CD14-positive monocyte (primary cell): ENCODE results near the gene RPS25. TPM values are rescaled to one million over a fixed set of nuclear protein-coding genes. Genes with fewer than 3 reads are reported as not detected.

Experiments
- DNase-seq, 3 donors: peaks; one replicate each; pipeline ENCODE4 v3.0.0-alpha.2; 2011 to 2022
- H2AFZ ChIP-seq: 2 replicates; pipeline ENCODE4 v1.6.0; 2012; ENCODE audit warnings: mild to moderate bottlenecking, low read depth, low read length, inconsistent platforms; ENCODE audit not compliant: insufficient read depth, poor library complexity, severe bottlenecking
- H3K27ac ChIP-seq, 2 donors: 1 replicate in 1 of 2; 2 replicates in 1 of 2; pipeline ENCODE4 v1.5.1; 2012 to 2013; ENCODE audit warnings: low read length in 2 of 2, control low read depth in 1 of 2, inconsistent platforms in 1 of 2, low read depth in 1 of 2, mild to moderate bottlenecking in 1 of 2
- H3K27me3 ChIP-seq, 2 donors: one replicate each; pipeline versions ENCODE4 v1.6.0 to v1.6.1; 2011 to 2013; ENCODE audit warnings: low read length in 2 of 2; ENCODE audit not compliant: control insufficient read depth in 2 of 2, insufficient read depth in 2 of 2
- H3K36me3 ChIP-seq, 2 donors: replicated peaks in 1 of 2; 1 replicate in 1 of 2; 2 replicates in 1 of 2; pipeline versions ENCODE4 v1.5.1 to v1.6.1; 2012 to 2013; ENCODE audit warnings: low read length in 2 of 2, control low read depth in 1 of 2, inconsistent platforms in 1 of 2, mild to moderate bottlenecking in 1 of 2; ENCODE audit not compliant: insufficient read depth in 2 of 2, control insufficient read depth in 1 of 2
- H3K4me1 ChIP-seq, 2 donors: 1 replicate in 1 of 2; 2 replicates in 1 of 2; pipeline versions ENCODE4 v1.5.1 to v1.6.1; 2012 to 2013; ENCODE audit warnings: low read length in 2 of 2, control low read depth in 1 of 2, inconsistent platforms in 1 of 2, mild to moderate bottlenecking in 1 of 2, moderate library complexity in 1 of 2; ENCODE audit not compliant: insufficient read depth in 2 of 2, control insufficient read depth in 1 of 2
- H3K4me2 ChIP-seq: replicated peaks from 2 replicates; pipeline ENCODE3; 2012; ENCODE audit warnings: low read length, moderate library complexity, mild to moderate bottlenecking; ENCODE audit not compliant: poor library complexity, severe bottlenecking; ENCODE audit errors: extremely low read depth
- H3K4me3 ChIP-seq, 3 experiments: fragments of 200-600 bp in 1 of 3; sonication (generic) in 1 of 3; replicated peaks in 1 of 3; 1 replicate in 2 of 3; 2 replicates in 1 of 3; pipeline ENCODE4 v1.5.1; 2011 to 2013; ENCODE audit warnings: low read length in 3 of 3, mild to moderate bottlenecking in 3 of 3, control low read depth in 2 of 3, low read depth in 2 of 3, inconsistent platforms in 1 of 3, moderate library complexity in 1 of 3
- H3K79me2 ChIP-seq: 2 replicates; pipeline ENCODE4 v1.6.0; 2012; ENCODE audit warnings: mild to moderate bottlenecking, control low read depth, inconsistent platforms, low read length, moderate library complexity; ENCODE audit not compliant: insufficient read depth
- H3K9ac ChIP-seq: 2 replicates; pipeline ENCODE4 v1.6.0; 2017; ENCODE audit warnings: low read length, mild to moderate bottlenecking; ENCODE audit not compliant: insufficient read depth, poor library complexity, severe bottlenecking
- H3K9me3 ChIP-seq, 2 donors: replicated peaks in 1 of 2; 1 replicate in 1 of 2; 2 replicates in 1 of 2; pipeline versions ENCODE4 v1.5.1 to v1.6.1; 2012 to 2013; ENCODE audit warnings: low read length in 2 of 2, control low read depth in 1 of 2; ENCODE audit not compliant: control insufficient read depth in 1 of 2, insufficient read depth in 1 of 2
- H4K20me1 ChIP-seq: 2 replicates; pipeline ENCODE4 v1.6.0; 2012; ENCODE audit warnings: mild to moderate bottlenecking, low read length, control low read depth, moderate library complexity; ENCODE audit not compliant: insufficient read depth
- H3K27ac Mint-ChIP-seq, 7 donors: one replicate each; pipeline ENCODE4 v1.8.0; 2020; ENCODE audit warnings: mild to moderate bottlenecking in 7 of 7, mixed read lengths in 7 of 7, moderate library complexity in 6 of 7, inconsistent platforms in 2 of 7
- H3K27me3 Mint-ChIP-seq, 3 donors: one replicate each; pipeline ENCODE4 v1.8.0; 2021 to 2022; ENCODE audit warnings: low read depth in 3 of 3, mild to moderate bottlenecking in 3 of 3, mixed read lengths in 3 of 3, moderate library complexity in 3 of 3, inconsistent platforms in 1 of 3
- H3K36me3 Mint-ChIP-seq, 2 donors: one replicate each; pipeline ENCODE4 v1.8.0; 2020; ENCODE audit warnings: mixed read lengths in 2 of 2, inconsistent platforms in 1 of 2, mild to moderate bottlenecking in 1 of 2
- H3K4me1 Mint-ChIP-seq: one replicate; pipeline ENCODE4 v1.8.0; 2020; ENCODE audit warnings: mild to moderate bottlenecking, mixed read lengths
- H3K4me3 Mint-ChIP-seq, 2 donors: one replicate each; pipeline ENCODE4 v1.8.0; 2020; ENCODE audit warnings: mild to moderate bottlenecking in 2 of 2, mixed read lengths in 2 of 2, moderate library complexity in 1 of 2
- H3K9me3 Mint-ChIP-seq, 7 donors: one replicate each; pipeline ENCODE4 v1.8.0; 2020 to 2022; ENCODE audit warnings: mixed read lengths in 7 of 7, mild to moderate bottlenecking in 6 of 7, moderate library complexity in 6 of 7, inconsistent platforms in 2 of 7
- CTCF ChIP-seq: fragments of 200-600 bp; IDR thresholded peaks from one replicate; pipeline ENCODE4 v1.8.0; 2022; ENCODE audit warnings: antibody characterized with exemption, mild to moderate bottlenecking
- WGBS: methylation state at CpG from one replicate; pipeline ENCODE4 v1.1.5; 2013; ENCODE audit warnings: missing lambda C conversion rate; ENCODE audit not compliant: insufficient coverage; 5-methylcytosine and 5-hydroxymethylcytosine counted together
- intact Hi-C, 2 donors: fragments of 100-400 bp; cut with micrococcal nuclease; formaldehyde crosslinking; loops; one replicate each; pipeline versions ENCODE4 v1.15.0 to v1.15.1; 2023
- polyA plus RNA-seq, 3 donors: library from polyadenylated mRNA; depleted of rRNA in 1 of 3; unstranded in 2 of 3; stranded (reverse) in 1 of 3; fragments of 300-500 nt in 2 of 3; fragments of >200 nt in 1 of 3; fragmentation: Illumina TruSeq in 2 of 3; gene quantifications; 1 replicate in 2 of 3; 2 replicates in 1 of 3; pipeline ENCODE4 v1.2.3, GENCODE V29; 2012 to 2021

RPS25 gene
- polyA plus RNA-seq, 3 donors, result 1,137 to 1,336 (median 1,264) TPM

DNA sequence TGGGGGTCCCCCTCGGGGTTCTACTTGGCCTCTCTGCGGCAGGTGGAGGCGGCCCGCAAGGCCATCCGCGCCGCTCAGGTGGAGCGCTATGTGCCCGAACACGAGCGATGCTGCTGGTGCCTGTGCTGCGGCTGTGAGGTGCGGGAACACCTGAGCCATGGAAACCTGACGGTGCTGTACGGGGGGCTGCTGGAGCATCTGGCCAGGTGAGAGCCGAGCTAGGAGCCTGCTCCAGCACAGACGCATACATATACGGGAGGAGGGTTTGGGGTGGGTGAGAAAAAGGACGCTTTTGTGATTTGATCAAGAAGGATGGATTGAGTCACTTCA is 19.8 kb downstream of the RPS25 start:
- Mint-ChIP-seq H3K4me3 (peak overlapping the region; percentile 95 to 97), H3K9me3 (no peaks in the 10 kb centered on the region), H3K36me3 (peaks cover 35 to 47% of the 10 kb centered on the region in 2 donors), H3K27me3 (peaks cover 0 to 2% (median 0%) of the 10 kb centered on the region in 3 donors), H3K27ac (peak overlapping the region; percentile 91 to 97 (median 95)), H3K4me1 (peaks cover 25% of the 10 kb centered on the region)
- intact Hi-C loops, result loop anchor here (1.0 to 5.0 kb wide), 3 partner anchors 18 to 34 kb away; partner anchors contain the start of gene SLC37A4 (in 1 of the 2)
- H3K27me3 ChIP-seq, result no peaks in the 10 kb centered on the region
- DNase-seq, result no peak
- WGBS, result 6% methylated on average over 16 of the region's 19 CpGs
- H3K4me3 ChIP-seq, result peak overlapping the region; percentile 65 to 87 (median 82)
- peaks cover 29 to 42% of the 10 kb centered on the region in 2 donors for H3K36me3 ChIP-seq
- peak overlapping the region; percentile 95 for H2AFZ ChIP-seq
- peaks cover 34% of the 10 kb centered on the region for H3K79me2 ChIP-seq
- peak overlapping the region; percentile 89 for H3K9ac ChIP-seq
- H4K20me1 ChIP-seq, result no peaks in the 10 kb centered on the region
- no peak for TF ChIP-seq CTCF
- H3K4me2 ChIP-seq, result peak overlapping the region; percentile 99
- H3K27ac ChIP-seq, result peak overlapping the region; percentile 37 to 87
- H3K4me1 ChIP-seq, result peaks cover 19 to 23% of the 10 kb centered on the region in 2 donors
- no peaks in the 10 kb centered on the region for H3K9me3 ChIP-seq

GRCh38 chr11:118997627-118998387 is 20.3 kb downstream of the RPS25 start, which contains the start of gene CENATAC:
Gene CENATAC (plus strand): TSS chr11:118998138. CDS start chr11:118998198, 60 bp downstream.
- H3K4me3 Mint-ChIP-seq, result peak within 1 kb of the TSS; percentile 95 to 97
- peaks cover 19 to 23% of the 10 kb centered on the region in 2 donors for H3K4me1 ChIP-seq
- H3K79me2 ChIP-seq, result peaks cover 34% of the 10 kb centered on the region
- peaks cover 24 to 36% of the 10 kb centered on the region in 2 donors for H3K36me3 ChIP-seq
- peak within 1 kb of the TSS; percentile 92 to 97 (median 95) for H3K27ac Mint-ChIP-seq
- H3K27me3 ChIP-seq, result no peaks in the 10 kb centered on the region
- peaks cover 0 to 2% (median 0%) of the 10 kb centered on the region in 3 donors for H3K27me3 Mint-ChIP-seq
- H3K9me3 Mint-ChIP-seq, result no peaks in the 10 kb centered on the region
- H2AFZ ChIP-seq, result peak within 1 kb of the TSS; percentile 95
- no peaks in the 10 kb centered on the region for H3K9me3 ChIP-seq
- H3K36me3 Mint-ChIP-seq, result peaks cover 30 to 42% of the 10 kb centered on the region in 2 donors
- H3K27ac ChIP-seq, result peak within 1 kb of the TSS; percentile 37 to 87
- H3K4me1 Mint-ChIP-seq, result peaks cover 25% of the 10 kb centered on the region
- no peak for TF ChIP-seq CTCF
- WGBS, result under 1% methylated on average over 54 of the region's 54 CpGs
- peak; percentile 91 to 95 (median 93) for DNase-seq
- H3K4me2 ChIP-seq, result peak within 1 kb of the TSS; percentile 99
- H3K9ac ChIP-seq, result peak within 1 kb of the TSS; percentile 89
- peak within 1 kb of the TSS; percentile 65 to 87 (median 82) for H3K4me3 ChIP-seq
- no peaks in the 10 kb centered on the region for H4K20me1 ChIP-seq
- intact Hi-C loops, result loop anchor here (1.0 to 5.0 kb wide), 3 partner anchors 18 to 34 kb away; partner anchors contain the start of gene SLC37A4 (in 1 of the 2)
